Choroid plexus epithelial cell (primary cell): ENCODE data around the gene ABHD5.

ENCODE experiments used
- DNase-seq: peaks from one replicate; pipeline ENCODE4 v3.0.0-alpha.2; 2010; ENCODE audit warnings: low read depth
- H3K4me3 ChIP-seq: 2 replicates; pipeline ENCODE4 v1.5.1; 2011; ENCODE audit warnings: low read depth, mild to moderate bottlenecking, control low read depth, low read length, moderate library complexity
- TF ChIP-seq, protein P1 (sequence below): conservative IDR thresholded peaks from 2 replicates; pipeline ENCODE4 v1.5.1; 2011; ENCODE audit warnings: low read depth, mild to moderate bottlenecking, control low read depth, inconsistent platforms, low read length, moderate library complexity

The ABHD5 gene

DNA sequence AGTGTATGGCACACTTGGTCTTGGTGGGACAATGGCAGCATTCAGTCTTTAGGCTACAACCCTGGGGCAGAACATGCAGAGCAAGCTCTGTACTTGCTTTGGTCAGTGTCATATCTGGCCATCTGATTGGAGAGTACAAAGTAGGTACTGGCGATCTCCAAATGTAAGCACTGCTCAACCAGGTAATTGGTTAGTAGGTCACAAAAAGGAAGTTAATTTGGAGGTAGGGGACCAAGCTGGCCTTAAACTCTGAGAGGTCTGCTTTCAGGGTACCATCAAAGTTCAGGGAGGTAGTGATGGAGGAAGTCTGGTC is 3.3 kb upstream of the ABHD5 start:
- TF ChIP-seq, protein P1, sequence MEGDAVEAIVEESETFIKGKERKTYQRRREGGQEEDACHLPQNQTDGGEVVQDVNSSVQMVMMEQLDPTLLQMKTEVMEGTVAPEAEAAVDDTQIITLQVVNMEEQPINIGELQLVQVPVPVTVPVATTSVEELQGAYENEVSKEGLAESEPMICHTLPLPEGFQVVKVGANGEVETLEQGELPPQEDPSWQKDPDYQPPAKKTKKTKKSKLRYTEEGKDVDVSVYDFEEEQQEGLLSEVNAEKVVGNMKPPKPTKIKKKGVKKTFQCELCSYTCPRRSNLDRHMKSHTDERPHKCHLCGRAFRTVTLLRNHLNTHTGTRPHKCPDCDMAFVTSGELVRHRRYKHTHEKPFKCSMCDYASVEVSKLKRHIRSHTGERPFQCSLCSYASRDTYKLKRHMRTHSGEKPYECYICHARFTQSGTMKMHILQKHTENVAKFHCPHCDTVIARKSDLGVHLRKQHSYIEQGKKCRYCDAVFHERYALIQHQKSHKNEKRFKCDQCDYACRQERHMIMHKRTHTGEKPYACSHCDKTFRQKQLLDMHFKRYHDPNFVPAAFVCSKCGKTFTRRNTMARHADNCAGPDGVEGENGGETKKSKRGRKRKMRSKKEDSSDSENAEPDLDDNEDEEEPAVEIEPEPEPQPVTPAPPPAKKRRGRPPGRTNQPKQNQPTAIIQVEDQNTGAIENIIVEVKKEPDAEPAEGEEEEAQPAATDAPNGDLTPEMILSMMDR, result no peak
- no peak overlapping the region for H3K4me3 ChIP-seq
- no peak for DNase-seq

DNA sequence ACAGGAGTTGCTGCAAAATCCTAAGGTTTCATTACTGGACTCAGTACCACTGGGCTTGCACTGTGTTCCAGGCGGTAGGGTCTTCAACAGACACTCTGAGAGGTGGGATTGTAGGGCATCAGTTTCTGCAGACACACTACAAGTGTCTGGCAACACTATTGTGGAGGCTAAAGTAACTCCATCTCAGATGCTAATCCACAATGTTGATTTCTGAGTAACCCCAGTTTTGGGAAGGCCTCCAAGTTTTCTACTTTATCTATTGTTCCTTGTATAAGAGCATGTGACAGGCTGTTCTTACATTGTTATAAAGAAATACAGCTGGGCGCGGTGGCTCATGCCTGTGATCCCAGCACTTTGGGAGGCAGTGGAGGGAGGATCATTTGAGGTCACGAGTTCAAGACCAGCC is 2.5 kb upstream of the ABHD5 start:
- DNase-seq, result no peak
- no peak overlapping the region for H3K4me3 ChIP-seq
- TF ChIP-seq, protein P1, result no peak

DNA sequence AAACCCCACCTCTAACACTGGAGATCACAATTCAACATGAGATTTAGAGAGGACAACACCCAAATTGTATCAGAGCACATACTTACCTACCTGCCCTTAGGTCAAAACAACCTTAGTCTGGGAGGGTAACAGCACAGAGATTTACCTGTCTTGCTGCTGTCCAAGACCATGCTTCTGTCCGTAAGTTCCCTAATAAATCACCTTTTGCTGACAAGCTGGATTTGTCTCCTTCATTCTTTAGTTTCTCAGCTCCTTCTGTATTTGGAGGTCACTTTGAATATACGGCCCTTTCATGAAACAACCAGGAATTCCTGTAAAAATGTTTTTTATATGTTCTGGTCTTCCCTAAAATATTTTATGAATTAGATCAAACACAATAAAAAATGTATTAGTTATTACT is 1.6 kb upstream of the ABHD5 start:
- TF ChIP-seq, protein P1, result no peak
- no peak for DNase-seq
- no peak overlapping the region for H3K4me3 ChIP-seq

DNA sequence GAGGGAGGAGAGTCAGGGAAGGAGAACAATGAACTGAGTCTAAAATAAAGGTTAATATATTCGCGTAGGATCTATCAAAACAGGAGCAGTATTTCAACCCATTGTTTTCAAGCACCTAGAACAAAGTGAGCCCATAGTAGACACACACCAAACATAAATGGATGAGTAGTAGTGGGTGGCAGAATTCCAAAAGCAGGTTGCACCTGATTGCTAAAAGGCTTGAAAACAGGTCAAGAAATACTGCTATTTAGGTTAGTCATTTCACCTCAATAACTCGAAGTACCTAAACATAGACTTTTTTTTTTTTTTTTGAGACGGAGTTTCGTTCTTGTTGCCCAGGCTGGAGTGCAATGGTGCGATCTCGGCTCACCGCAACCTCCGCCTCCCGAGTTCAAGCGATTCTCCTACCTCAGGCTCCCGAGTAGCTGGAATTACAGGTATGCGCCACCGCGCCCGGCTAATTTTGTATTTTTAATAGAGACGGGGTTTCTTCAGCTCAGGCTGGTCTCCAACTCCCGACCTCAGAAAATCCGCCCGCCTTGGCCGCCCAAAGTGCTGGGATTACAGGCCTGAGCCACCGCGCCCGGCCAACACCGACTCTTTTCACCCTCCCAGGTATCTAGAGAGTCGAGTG is 855 bp upstream of the ABHD5 start:
- peak overlapping the region; percentile 80 for H3K4me3 ChIP-seq
- no peak for DNase-seq
- TF ChIP-seq, protein P1, result no peak

DNA sequence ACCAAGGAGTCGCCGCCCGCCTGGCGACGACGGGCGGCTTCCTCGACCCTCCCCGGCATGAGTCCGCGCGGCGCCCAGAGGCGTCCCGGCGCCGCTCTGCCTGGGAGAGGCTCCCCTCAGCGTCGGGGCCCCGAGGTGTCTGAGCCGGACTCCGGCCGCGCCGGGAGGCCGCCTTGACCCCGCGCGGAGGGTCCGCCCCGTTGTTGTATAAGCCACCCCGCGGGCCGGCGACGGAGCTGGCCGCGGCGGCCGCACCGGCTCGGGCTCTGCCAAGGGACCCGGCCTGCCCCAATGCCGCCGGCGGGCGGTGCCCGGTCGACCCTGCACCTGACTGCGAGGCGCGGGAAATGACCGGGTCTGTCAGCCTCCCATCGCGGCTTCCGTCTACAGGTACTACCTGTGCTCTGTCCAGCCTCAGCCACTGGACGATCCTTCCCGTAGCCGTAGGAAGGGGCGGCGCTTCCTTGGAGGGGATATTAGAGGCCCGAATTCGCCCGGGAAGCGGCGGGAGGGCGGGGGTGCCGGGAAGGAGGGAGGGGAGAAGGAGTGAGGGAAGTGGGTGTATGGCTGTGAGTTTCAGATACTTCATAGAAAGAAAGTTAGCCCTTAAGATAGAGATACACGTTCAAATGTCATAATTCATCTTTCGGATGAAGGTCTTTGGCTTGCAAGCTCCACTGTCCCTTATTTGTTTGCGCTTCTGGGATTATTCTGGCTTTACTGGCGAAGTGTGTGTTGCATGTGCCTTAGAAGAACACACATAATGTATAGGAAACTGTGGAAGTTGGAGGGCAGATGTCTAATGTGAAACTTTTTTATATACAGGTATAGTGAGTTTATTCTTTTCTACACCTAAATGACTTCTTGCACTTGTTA is 620 bp downstream of the ABHD5 start:
- DNase-seq, result peak; percentile 43
- TF ChIP-seq, protein P1, result no peak
- H3K4me3 ChIP-seq, result peak overlapping the region; percentile 80

DNA sequence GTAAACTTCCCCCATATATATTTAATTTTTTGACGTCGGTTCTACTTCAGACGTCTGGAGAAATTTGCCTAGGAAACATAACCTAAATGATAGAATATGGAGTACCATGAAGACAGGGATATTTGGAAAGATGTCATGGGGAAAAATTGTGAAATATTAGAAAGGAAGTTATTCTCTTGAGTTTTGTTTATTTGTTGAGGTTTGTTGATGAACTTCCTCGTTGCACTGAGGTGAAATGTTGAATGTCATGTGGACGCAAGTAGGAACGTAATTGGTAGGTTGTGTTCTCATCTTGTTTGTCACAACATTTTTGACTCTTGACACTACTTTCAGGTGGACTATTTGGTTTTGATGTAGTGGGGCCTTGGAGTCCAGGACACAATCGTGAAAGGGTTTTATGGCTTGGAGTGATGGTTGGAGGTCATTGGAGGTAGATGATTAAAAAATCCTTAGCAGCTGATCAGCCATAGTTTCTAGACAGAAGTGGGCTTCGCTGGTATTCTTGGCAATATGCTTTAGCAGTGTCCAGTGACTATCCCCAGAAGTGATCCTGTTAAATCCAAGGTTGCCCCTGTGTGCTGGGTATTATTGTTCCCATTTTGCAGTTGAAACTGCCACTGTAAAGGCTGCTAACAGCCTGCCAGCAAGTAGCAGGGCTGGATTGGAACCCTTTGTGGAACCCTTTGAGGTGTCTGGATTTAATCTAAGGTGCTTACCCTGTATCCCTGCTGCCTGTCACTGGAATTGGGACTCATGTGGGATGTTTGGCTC is 1.5 kb downstream of the ABHD5 start:
- DNase-seq, result peak; percentile 66
- TF ChIP-seq, protein P1, result no peak
- H3K4me3 ChIP-seq, result peak overlapping the region; percentile 80
